Omental fat pad (tissue), 4 donors: ENCODE results near the gene INPP5A. TPM values are rescaled to one million over a fixed set of nuclear protein-coding genes. Genes with fewer than 3 reads are reported as not detected.

Source experiments
- ATAC-seq: fragments of 150-250 bp; one replicate; pipeline ENCODE4 v1.9.1; 2016; ENCODE audit warnings: mild to moderate bottlenecking, moderate library complexity; ENCODE audit not compliant: low FRiP score
- DNase-seq: peaks from one replicate; pipeline ENCODE4 v3.0.0-alpha.2; 2019; ENCODE audit warnings: low spot score
- total RNA-seq, 4 donors: library from RNA; depleted of rRNA; stranded (reverse); fragments of >200 nt; gene quantifications; one replicate each; pipeline ENCODE4 v1.1.0, GENCODE V29; 2016
- TF ChIP-seq, protein P1 (sequence below), 3 donors: fragments of 450-650 bp; IDR thresholded peaks; one replicate each; pipeline ENCODE4 v1.5.1; 2016 to 2017; ENCODE audit warnings: antibody characterized with exemption in 3 of 3, mild to moderate bottlenecking in 3 of 3, moderate library complexity in 2 of 3

The INPP5A gene
- total RNA-seq, 4 donors from 2014 or later: 34.1 to 49.3 (median 43.3) TPM

DNA sequence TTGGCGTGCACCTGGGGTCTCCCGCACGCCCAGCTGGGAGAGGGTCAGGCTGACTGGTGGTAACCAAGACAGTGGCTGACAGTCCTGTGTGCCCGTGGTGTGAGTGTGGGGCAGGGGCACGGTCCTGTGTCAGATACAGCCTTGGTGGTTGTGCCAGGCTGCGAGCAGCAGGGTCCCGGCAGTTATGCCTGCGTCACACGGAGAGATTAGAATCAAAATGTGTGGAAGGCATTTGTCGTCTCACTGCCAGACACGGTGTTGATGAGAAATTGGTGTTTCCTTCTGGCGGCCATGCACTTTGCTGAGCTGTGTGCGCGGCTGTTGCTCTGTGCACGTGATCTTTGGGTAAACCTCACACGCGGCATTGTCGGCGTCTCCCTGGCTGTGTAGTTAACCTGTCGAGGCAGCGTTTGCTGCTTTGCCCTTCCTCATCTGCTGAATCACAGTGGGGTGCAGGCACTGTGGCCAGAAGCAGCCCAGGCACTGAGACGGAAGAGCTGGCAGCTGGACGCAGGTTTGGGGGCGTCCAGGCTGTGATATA is 160.7 kb downstream of the INPP5A start:
- TF ChIP-seq, protein P1, sequence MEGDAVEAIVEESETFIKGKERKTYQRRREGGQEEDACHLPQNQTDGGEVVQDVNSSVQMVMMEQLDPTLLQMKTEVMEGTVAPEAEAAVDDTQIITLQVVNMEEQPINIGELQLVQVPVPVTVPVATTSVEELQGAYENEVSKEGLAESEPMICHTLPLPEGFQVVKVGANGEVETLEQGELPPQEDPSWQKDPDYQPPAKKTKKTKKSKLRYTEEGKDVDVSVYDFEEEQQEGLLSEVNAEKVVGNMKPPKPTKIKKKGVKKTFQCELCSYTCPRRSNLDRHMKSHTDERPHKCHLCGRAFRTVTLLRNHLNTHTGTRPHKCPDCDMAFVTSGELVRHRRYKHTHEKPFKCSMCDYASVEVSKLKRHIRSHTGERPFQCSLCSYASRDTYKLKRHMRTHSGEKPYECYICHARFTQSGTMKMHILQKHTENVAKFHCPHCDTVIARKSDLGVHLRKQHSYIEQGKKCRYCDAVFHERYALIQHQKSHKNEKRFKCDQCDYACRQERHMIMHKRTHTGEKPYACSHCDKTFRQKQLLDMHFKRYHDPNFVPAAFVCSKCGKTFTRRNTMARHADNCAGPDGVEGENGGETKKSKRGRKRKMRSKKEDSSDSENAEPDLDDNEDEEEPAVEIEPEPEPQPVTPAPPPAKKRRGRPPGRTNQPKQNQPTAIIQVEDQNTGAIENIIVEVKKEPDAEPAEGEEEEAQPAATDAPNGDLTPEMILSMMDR (IDR thresholded peaks at IDR 0.05): no peak
- no peak for DNase-seq
- no peak for ATAC-seq

DNA sequence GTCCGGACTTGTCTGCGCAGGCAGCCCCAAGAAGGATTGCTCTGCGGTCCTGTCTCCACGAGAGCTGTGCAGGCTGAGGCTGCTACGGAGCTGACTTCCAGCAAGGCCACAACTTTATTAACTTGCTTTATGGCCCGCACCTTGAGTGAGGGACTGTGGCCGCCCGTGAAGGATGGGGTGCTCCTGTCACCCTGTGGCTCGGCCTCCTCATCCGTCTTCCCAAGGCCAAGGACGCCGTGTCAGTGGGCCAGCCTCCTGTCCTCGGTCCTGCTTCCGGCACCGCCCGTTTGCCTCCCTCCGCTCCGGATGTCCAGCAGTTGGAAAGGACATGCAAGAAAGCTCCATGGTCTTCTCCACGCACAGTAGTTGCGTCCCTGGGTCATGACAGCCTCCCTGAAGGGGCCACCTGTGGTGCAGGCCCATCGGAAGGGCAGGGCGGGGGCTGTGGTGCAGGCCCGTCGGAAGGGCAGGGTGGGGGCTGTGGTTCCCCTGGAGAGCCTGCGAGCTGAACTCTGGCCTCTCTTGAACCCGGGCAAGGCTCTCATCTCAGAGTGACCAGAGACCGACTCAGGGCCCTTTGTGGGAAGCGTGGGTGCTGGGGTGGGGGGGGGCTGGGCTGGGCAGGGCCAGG is 161.3 kb downstream of the INPP5A start:
- TF ChIP-seq, protein P1 (IDR thresholded peaks at IDR 0.05): no peak
- no peak for ATAC-seq
- no peak for DNase-seq

DNA sequence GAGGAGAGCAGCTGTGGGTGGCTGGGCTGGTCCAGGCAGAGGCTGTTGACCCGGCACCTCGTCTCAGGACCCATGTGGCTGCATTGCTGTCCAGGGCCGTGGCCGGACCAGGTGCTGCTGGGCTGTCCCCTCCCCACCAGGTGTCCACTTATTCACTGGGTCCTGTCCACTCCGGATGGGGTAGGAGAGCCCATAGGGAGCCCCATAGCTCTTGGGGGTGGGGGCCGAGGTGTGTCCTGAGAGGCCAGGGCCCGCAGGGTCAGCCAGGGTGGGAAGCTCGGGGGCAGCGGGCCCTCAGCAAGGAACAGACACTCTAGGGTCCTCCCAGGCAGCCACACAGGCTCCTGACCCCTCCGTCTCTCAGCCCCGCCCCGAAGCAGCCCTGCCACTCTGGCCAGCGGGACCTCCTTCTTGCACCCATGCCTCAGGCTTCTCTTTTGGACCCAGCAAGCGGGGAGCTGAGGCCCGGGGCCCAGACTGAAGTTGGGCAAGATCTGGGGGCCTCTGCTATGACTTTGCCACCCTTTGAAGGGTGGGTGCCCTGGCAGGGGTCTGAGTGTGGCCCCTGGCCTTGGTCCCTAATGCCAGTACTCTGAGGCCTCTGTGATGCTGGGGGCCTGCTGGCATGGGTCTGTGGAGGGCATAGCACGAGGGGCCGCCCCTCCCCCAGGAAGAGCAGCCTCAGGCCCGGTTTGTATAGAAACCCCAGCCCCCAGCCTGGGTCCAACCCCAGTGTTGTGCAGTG is 162.0 kb downstream of the INPP5A start:
- ATAC-seq: no peak
- TF ChIP-seq, protein P1 (IDR thresholded peaks at IDR 0.05): no peak
- no peak for DNase-seq

GRCh38 chr10:132700156-132701098 is 162.8 kb downstream of the INPP5A start:
- TF ChIP-seq, protein P1 (IDR thresholded peaks at IDR 0.05): no peak
- no peak for DNase-seq

GRCh38 chr10:132701099-132701845 is 163.7 kb downstream of the INPP5A start:
- DNase-seq (no peak), ATAC-seq (no peak)
- TF ChIP-seq, protein P1 (IDR thresholded peaks at IDR 0.05): no peak

More at GRCh38 chr10:132700156-132701098, 162.8 kb downstream of the INPP5A start:
- no peak for ATAC-seq

GRCh38 chr10:132701846-132702190 is 164.2 kb downstream of the INPP5A start:
- no peak for ATAC-seq
- TF ChIP-seq, protein P1 (IDR thresholded peaks at IDR 0.05): no peak

More at GRCh38 chr10:132701846-132702190, 164.2 kb downstream of the INPP5A start:
- DNase-seq: no peak
